Measurements from ENCODE around the gene MUCL3.

DNA sequence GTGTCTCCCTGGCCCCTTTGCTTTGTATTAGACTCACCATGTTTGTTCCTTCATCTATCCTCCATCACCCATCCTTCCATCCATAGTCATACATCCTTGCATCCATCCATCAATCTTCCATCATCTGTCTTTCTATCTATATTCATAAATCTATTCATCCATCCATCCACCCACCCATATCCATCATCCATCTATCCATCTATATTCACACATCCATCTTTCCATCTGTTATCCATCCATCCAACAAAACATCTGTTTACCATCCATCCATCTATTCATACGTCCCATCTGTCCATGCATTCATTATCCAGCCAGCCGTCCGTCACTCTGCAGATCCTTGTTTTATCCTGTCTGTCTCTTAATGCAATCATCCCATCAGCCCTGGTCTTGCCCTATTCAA lies 45.8 kb upstream of the MUCL3 start:
- TF ChIP-seq, protein P1, sequence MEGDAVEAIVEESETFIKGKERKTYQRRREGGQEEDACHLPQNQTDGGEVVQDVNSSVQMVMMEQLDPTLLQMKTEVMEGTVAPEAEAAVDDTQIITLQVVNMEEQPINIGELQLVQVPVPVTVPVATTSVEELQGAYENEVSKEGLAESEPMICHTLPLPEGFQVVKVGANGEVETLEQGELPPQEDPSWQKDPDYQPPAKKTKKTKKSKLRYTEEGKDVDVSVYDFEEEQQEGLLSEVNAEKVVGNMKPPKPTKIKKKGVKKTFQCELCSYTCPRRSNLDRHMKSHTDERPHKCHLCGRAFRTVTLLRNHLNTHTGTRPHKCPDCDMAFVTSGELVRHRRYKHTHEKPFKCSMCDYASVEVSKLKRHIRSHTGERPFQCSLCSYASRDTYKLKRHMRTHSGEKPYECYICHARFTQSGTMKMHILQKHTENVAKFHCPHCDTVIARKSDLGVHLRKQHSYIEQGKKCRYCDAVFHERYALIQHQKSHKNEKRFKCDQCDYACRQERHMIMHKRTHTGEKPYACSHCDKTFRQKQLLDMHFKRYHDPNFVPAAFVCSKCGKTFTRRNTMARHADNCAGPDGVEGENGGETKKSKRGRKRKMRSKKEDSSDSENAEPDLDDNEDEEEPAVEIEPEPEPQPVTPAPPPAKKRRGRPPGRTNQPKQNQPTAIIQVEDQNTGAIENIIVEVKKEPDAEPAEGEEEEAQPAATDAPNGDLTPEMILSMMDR (IDR thresholded peaks at IDR 0.05), result no peak
- TF ChIP-seq POLR2A (IDR thresholded peaks at IDR 0.05; ENCODE audit: low read depth) (no peak), POLR2AphosphoS5 (IDR thresholded peaks at IDR 0.05) (no peak), EP300 (IDR thresholded peaks at IDR 0.05) (no peak)
